GM10847 (cell line): ENCODE measurements around the gene INPP4B.

ENCODE experiments used
- POLR2A ChIP-seq: IDR thresholded peaks from 2 replicates; pipeline ENCODE4 v1.6.1; 2011; ENCODE audit not compliant: insufficient read length; ENCODE audit errors: extremely low read depth

INPP4B gene

GRCh38 chr4:142558851-142559250 lies 287.2 kb downstream of the INPP4B start:
- no peak for TF ChIP-seq POLR2A

GRCh38 chr4:142557239-142557801 lies 288.8 kb downstream of the INPP4B start:
- TF ChIP-seq POLR2A: no peak

- no peak for TF ChIP-seq POLR2A
Observed at GRCh38 chr4:142556570-142557238, 289.4 kb downstream of the INPP4B start.

- TF ChIP-seq POLR2A: no peak
Observed at GRCh38 chr4:142556048-142556447, 290.1 kb downstream of the INPP4B start.

- no peak for TF ChIP-seq POLR2A
Observed at GRCh38 chr4:142554412-142554811, 291.7 kb downstream of the INPP4B start.

- TF ChIP-seq POLR2A: no peak
Observed at GRCh38 chr4:142551517-142552305, 294.4 kb downstream of the INPP4B start.

- TF ChIP-seq POLR2A: no peak
Observed at GRCh38 chr4:142550965-142551364, 295.1 kb downstream of the INPP4B start.

GRCh38 chr4:142549726-142550463 lies 296.2 kb downstream of the INPP4B start:
- no peak for TF ChIP-seq POLR2A

GRCh38 chr4:142549248-142549647 lies 296.9 kb downstream of the INPP4B start:
- no peak for TF ChIP-seq POLR2A

GRCh38 chr4:142548491-142548890 lies 297.6 kb downstream of the INPP4B start:
- no peak for TF ChIP-seq POLR2A

GRCh38 chr4:142547974-142548373 lies 298.1 kb downstream of the INPP4B start:
- no peak for TF ChIP-seq POLR2A

GRCh38 chr4:142544594-142544993 lies 301.5 kb downstream of the INPP4B start:
- TF ChIP-seq POLR2A: no peak

GRCh38 chr4:142544039-142544438 lies 302.1 kb downstream of the INPP4B start:
- TF ChIP-seq POLR2A: no peak

GRCh38 chr4:142540483-142540804 lies 305.7 kb downstream of the INPP4B start:
- no peak for TF ChIP-seq POLR2A

GRCh38 chr4:142539796-142540482 lies 306.2 kb downstream of the INPP4B start:
- no peak for TF ChIP-seq POLR2A
